Nephron (organoid): ENCODE results near the gene PDZD8.

Experiments used
- H3K27ac Mint-ChIP-seq, 3 experiments: 2 replicates each; pipeline ENCODE4 v1.8.0; 2020; ENCODE audit warnings: mixed read lengths in 3 of 3, mild to moderate bottlenecking in 2 of 3, moderate library complexity in 1 of 3
- H3K27me3 Mint-ChIP-seq: 2 replicates; pipeline ENCODE4 v1.8.0; 2021; ENCODE audit warnings: low read depth, mild to moderate bottlenecking, moderate library complexity, mixed read lengths
- H3K36me3 Mint-ChIP-seq: 2 replicates; pipeline ENCODE4 v1.8.0; 2020; ENCODE audit warnings: low read depth, mixed read lengths
- H3K4me1 Mint-ChIP-seq: 2 replicates; pipeline ENCODE4 v1.8.0; 2020; ENCODE audit warnings: mixed read lengths
- H3K4me3 Mint-ChIP-seq, 3 experiments: 2 replicates each; pipeline ENCODE4 v1.8.0; 2020; ENCODE audit warnings: mild to moderate bottlenecking in 3 of 3, mixed read lengths in 3 of 3, moderate library complexity in 2 of 3
- H3K9me3 Mint-ChIP-seq: 2 replicates; pipeline ENCODE4 v1.8.0; 2020; ENCODE audit warnings: mixed read lengths
- TF ChIP-seq, protein P1 (sequence below), 3 experiments: fragments of 200-600 bp; sonication (generic); IDR thresholded peaks; one replicate each; pipeline ENCODE4 v1.5.0; 2021; ENCODE audit warnings: antibody characterized with exemption in 3 of 3; ENCODE audit not compliant: unreplicated experiment in 3 of 3

Gene PDZD8

DNA sequence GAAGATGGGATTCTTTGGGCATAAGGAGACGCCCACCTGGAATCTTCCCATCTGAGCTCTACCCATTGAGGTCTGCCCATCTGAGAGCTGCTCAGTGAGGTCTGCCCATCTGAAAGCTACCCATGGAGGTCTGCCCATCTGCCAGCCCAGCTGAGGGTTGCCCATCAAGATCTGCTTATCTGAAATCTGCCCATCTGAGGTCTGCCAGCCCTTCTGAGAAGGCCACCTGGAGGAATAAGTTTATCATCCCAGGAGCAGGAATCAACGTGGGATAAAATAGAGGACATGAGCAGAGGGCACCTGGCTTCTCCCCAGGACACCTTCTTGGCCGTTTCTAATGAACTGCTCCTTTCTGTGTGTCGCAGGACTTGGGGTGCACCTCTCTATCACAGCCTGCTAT, 35.3 kb upstream of the PDZD8 start:
- H3K4me3 Mint-ChIP-seq, result no peak overlapping the region
- no peaks in the 10 kb centered on the region for H3K36me3 Mint-ChIP-seq
- peaks cover 38% of the 10 kb centered on the region for H3K4me1 Mint-ChIP-seq
- peaks cover 6% of the 10 kb centered on the region for H3K27me3 Mint-ChIP-seq
- no peak overlapping the region for H3K27ac Mint-ChIP-seq
- H3K9me3 Mint-ChIP-seq, result no peaks in the 10 kb centered on the region
- TF ChIP-seq, protein P1, sequence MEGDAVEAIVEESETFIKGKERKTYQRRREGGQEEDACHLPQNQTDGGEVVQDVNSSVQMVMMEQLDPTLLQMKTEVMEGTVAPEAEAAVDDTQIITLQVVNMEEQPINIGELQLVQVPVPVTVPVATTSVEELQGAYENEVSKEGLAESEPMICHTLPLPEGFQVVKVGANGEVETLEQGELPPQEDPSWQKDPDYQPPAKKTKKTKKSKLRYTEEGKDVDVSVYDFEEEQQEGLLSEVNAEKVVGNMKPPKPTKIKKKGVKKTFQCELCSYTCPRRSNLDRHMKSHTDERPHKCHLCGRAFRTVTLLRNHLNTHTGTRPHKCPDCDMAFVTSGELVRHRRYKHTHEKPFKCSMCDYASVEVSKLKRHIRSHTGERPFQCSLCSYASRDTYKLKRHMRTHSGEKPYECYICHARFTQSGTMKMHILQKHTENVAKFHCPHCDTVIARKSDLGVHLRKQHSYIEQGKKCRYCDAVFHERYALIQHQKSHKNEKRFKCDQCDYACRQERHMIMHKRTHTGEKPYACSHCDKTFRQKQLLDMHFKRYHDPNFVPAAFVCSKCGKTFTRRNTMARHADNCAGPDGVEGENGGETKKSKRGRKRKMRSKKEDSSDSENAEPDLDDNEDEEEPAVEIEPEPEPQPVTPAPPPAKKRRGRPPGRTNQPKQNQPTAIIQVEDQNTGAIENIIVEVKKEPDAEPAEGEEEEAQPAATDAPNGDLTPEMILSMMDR (IDR thresholded peaks at IDR 0.05; ENCODE audit: unreplicated experiment in 3 of 3), result no peak

- Mint-ChIP-seq H3K4me1 (peaks cover 38% of the 10 kb centered on the region), H3K36me3 (no peaks in the 10 kb centered on the region), H3K4me3 (no peak overlapping the region), H3K9me3 (no peaks in the 10 kb centered on the region), H3K27me3 (peaks cover 6% of the 10 kb centered on the region), H3K27ac (peak overlapping the region in 1 of 3 experiments; percentile 7)
- TF ChIP-seq, protein P1 (IDR thresholded peaks at IDR 0.05; ENCODE audit: unreplicated experiment in 3 of 3), result no peak
Observed at GRCh38 chr10:117409549-117410305, 34.5 kb upstream of the PDZD8 start.

GRCh38 chr10:117408436-117409384, 33.5 kb upstream of the PDZD8 start:
- TF ChIP-seq, protein P1 (IDR thresholded peaks at IDR 0.05; ENCODE audit: unreplicated experiment in 3 of 3), result no peak
- Mint-ChIP-seq H3K27me3 (no peaks in the 10 kb centered on the region), H3K36me3 (no peaks in the 10 kb centered on the region), H3K4me1 (peaks cover 31% of the 10 kb centered on the region), H3K27ac (peak overlapping the region in 1 of 3 experiments; percentile 7), H3K4me3 (no peak overlapping the region), H3K9me3 (no peaks in the 10 kb centered on the region)

GRCh38 chr10:117405730-117406129, 30.5 kb upstream of the PDZD8 start:
- TF ChIP-seq, protein P1 (IDR thresholded peaks at IDR 0.05; ENCODE audit: unreplicated experiment in 3 of 3), result no peak

GRCh38 chr10:117400329-117400728, 25.1 kb upstream of the PDZD8 start:
- Mint-ChIP-seq H3K9me3 (no peaks in the 10 kb centered on the region), H3K4me1 (no peaks in the 10 kb centered on the region), H3K27me3 (peaks cover 11% of the 10 kb centered on the region), H3K4me3 (no peak overlapping the region), H3K27ac (no peak overlapping the region), H3K36me3 (no peaks in the 10 kb centered on the region)
- TF ChIP-seq, protein P1 (IDR thresholded peaks at IDR 0.05; ENCODE audit: unreplicated experiment in 3 of 3), result no peak

More at GRCh38 chr10:117405730-117406129, 30.5 kb upstream of the PDZD8 start:
- no peaks in the 10 kb centered on the region for H3K9me3 Mint-ChIP-seq
- H3K4me1 Mint-ChIP-seq, result peaks cover 10% of the 10 kb centered on the region
- no peak overlapping the region for H3K27ac Mint-ChIP-seq
- peaks cover 11% of the 10 kb centered on the region for H3K27me3 Mint-ChIP-seq
- H3K36me3 Mint-ChIP-seq, result no peaks in the 10 kb centered on the region
- H3K4me3 Mint-ChIP-seq, result no peak overlapping the region
